Mesothelial cell of epicardium (in vitro differentiated cells): Measurements from ENCODE around the gene CTU2. TPM values are rescaled to one million over a fixed set of nuclear protein-coding genes. Genes with fewer than 3 reads are reported as not detected.

Source experiments
- DNase-seq, 2 experiments: peaks; one replicate each; pipeline ENCODE4 v3.0.0; 2021; ENCODE audit warnings: low spot score in 2 of 2; ENCODE audit not compliant: unreplicated experiment in 2 of 2
- H3K27ac Mint-ChIP-seq: 2 replicates; pipeline ENCODE4 v1.8.0; 2021; ENCODE audit warnings: mixed read lengths
- H3K27me3 Mint-ChIP-seq: 2 replicates; pipeline ENCODE4 v1.8.0; 2021; ENCODE audit warnings: low read depth, mixed read lengths
- H3K36me3 Mint-ChIP-seq: 2 replicates; pipeline ENCODE4 v1.8.0; 2021; ENCODE audit warnings: mixed read lengths
- H3K4me1 Mint-ChIP-seq: 2 replicates; pipeline ENCODE4 v1.8.0; 2021; ENCODE audit warnings: mixed read lengths
- H3K4me3 Mint-ChIP-seq: 2 replicates; pipeline ENCODE4 v1.8.0; 2021; ENCODE audit warnings: mild to moderate bottlenecking, moderate library complexity, mixed read lengths
- H3K9me3 Mint-ChIP-seq: 2 replicates; pipeline ENCODE4 v1.8.0; 2021; ENCODE audit warnings: mixed read lengths
- CTCF ChIP-seq: fragments of 200-600 bp; sonication (generic); IDR thresholded peaks from one replicate; pipeline ENCODE4 v1.5.0; 2021; ENCODE audit warnings: antibody characterized with exemption; ENCODE audit not compliant: unreplicated experiment
- total RNA-seq: library from RNA; stranded (reverse); gene quantifications from 3 replicates; pipeline ENCODE4 v1.2.1, GENCODE V29; 2021

Gene CTU2
- total RNA-seq, 1 donor from 2014 or later = 22.2 TPM

- Mint-ChIP-seq H3K4me3 (no peak overlapping the region), H3K27me3 (no peaks in the 10 kb centered on the region), H3K9me3 (no peaks in the 10 kb centered on the region), H3K4me1 (no peaks in the 10 kb centered on the region), H3K36me3 (no peaks in the 10 kb centered on the region), H3K27ac (no peak overlapping the region)
- no peak for DNase-seq
- no peak for TF ChIP-seq CTCF
Observed at GRCh38 chr16:88740727-88741055, 34.4 kb downstream of the CTU2 start.

GRCh38 chr16:88741368-88741767, 35.1 kb downstream of the CTU2 start:
- Mint-ChIP-seq H3K36me3 (no peaks in the 10 kb centered on the region), H3K4me3 (no peak overlapping the region), H3K9me3 (no peaks in the 10 kb centered on the region), H3K27ac (no peak overlapping the region), H3K4me1 (no peaks in the 10 kb centered on the region), H3K27me3 (no peaks in the 10 kb centered on the region)
- no peak for DNase-seq
- no peak for TF ChIP-seq CTCF

- Mint-ChIP-seq H3K36me3 (no peaks in the 10 kb centered on the region), H3K9me3 (no peaks in the 10 kb centered on the region), H3K27ac (no peak overlapping the region), H3K4me3 (no peak overlapping the region), H3K4me1 (no peaks in the 10 kb centered on the region), H3K27me3 (no peaks in the 10 kb centered on the region)
- TF ChIP-seq CTCF = no peak
- no peak for DNase-seq
Observed at GRCh38 chr16:88742896-88743605, 36.7 kb downstream of the CTU2 start.

GRCh38 chr16:88743693-88744576, 37.6 kb downstream of the CTU2 start:
- Mint-ChIP-seq H3K36me3 (no peaks in the 10 kb centered on the region), H3K9me3 (no peaks in the 10 kb centered on the region), H3K27me3 (no peaks in the 10 kb centered on the region), H3K4me1 (no peaks in the 10 kb centered on the region), H3K4me3 (no peak overlapping the region), H3K27ac (no peak overlapping the region)
- DNase-seq = peak; percentile 76 to 90
- peak; percentile 91 for TF ChIP-seq CTCF

GRCh38 chr16:88744577-88745521, 38.5 kb downstream of the CTU2 start:
- Mint-ChIP-seq H3K36me3 (no peaks in the 10 kb centered on the region), H3K4me3 (no peak overlapping the region), H3K9me3 (no peaks in the 10 kb centered on the region), H3K27me3 (no peaks in the 10 kb centered on the region), H3K27ac (no peak overlapping the region), H3K4me1 (no peaks in the 10 kb centered on the region)
- TF ChIP-seq CTCF = no peak
- no peak for DNase-seq
